ENCODE results near the gene DUSP5.

- TF ChIP-seq CTCF (IDR thresholded peaks at IDR 0.05) = no peak
- TF ChIP-seq POLR2A (IDR thresholded peaks at IDR 0.05) = no peak
These were observed 42.3 kb downstream of the DUSP5 start for GRCh38 chr10:110540031-110540430.
